Vagina (tissue), 2 donors: ENCODE data around the gene COA4. TPM values are rescaled to one million over a fixed set of nuclear protein-coding genes. Genes with fewer than 3 reads are reported as not detected.

ENCODE experiments used
- DNase-seq, 2 donors: peaks; one replicate each; pipeline ENCODE4 v3.0.0-alpha.2; 2017; ENCODE audit errors: extremely low spot score in 2 of 2
- H3K27ac ChIP-seq: fragments of 200-600 bp; sonication (generic); one replicate; pipeline ENCODE4 v1.5.1; 2019
- H3K27me3 ChIP-seq: fragments of 200-600 bp; sonication (generic); one replicate; pipeline ENCODE4 v1.5.1; 2019
- H3K36me3 ChIP-seq, 2 donors: fragments of 200-600 bp; sonication (generic); one replicate each; pipeline ENCODE4 v1.5.1; 2017 to 2019
- H3K4me1 ChIP-seq: fragments of 200-600 bp; sonication (generic); one replicate; pipeline ENCODE4 v1.5.1; 2019
- H3K4me3 ChIP-seq, 2 donors: fragments of 200-600 bp; sonication (generic); 1 replicate in 1 of 2; 2 replicates in 1 of 2; pipeline ENCODE4 v1.5.1; 2016 to 2019
- H3K9me3 ChIP-seq: fragments of 200-600 bp; sonication (generic); one replicate; pipeline ENCODE4 v1.5.1; 2019
- CTCF ChIP-seq, 3 experiments: fragments of 450-650 bp in 2 of 3; fragments of 200-600 bp in 1 of 3; sonication (generic) in 1 of 3; IDR thresholded peaks; one replicate each; pipeline ENCODE4 v1.5.1; 2017 to 2019; ENCODE audit warnings: antibody characterized with exemption in 3 of 3, mild to moderate bottlenecking in 2 of 3, moderate library complexity in 2 of 3
- POLR2A ChIP-seq, 2 donors: fragments of 450-650 bp; IDR thresholded peaks; one replicate each; pipeline ENCODE4 v1.6.1; 2017; ENCODE audit warnings: antibody characterized with exemption in 2 of 2, mild to moderate bottlenecking in 2 of 2, moderate library complexity in 2 of 2
- POLR2AphosphoS5 ChIP-seq, 2 donors: sonication (generic); formaldehyde crosslinking; IDR thresholded peaks; one replicate each; pipeline ENCODE4 v1.9.0; 2017; ENCODE audit warnings: antibody characterized with exemption in 2 of 2, mild to moderate bottlenecking in 2 of 2, low read depth in 1 of 2; ENCODE audit not compliant: insufficient read depth in 1 of 2
- intact Hi-C: fragments of 100-400 bp; cut with DNase I; formaldehyde crosslinking; loops from one replicate; pipeline ENCODE4 v1.15.1; 2023
- total RNA-seq: library from RNA; depleted of rRNA; stranded (reverse); fragments of >200 nt; gene quantifications from one replicate; pipeline ENCODE4 v1.2.3, GENCODE V29; 2016

The COA4 gene
- total RNA-seq, 1 donor from 2014 or later: 53.3 TPM

- intact Hi-C loops: no loop called here
These were observed 35.4 kb upstream of the COA4 start for GRCh38 chr11:73912026-73912425.

GRCh38 chr11:73907191-73907590 lies 30.5 kb upstream of the COA4 start:
- peaks cover 0 to 21% of the 10 kb centered on the region in 2 donors for H3K36me3 ChIP-seq
- DNase-seq: no peak
- no peaks in the 10 kb centered on the region for H3K9me3 ChIP-seq

More at GRCh38 chr11:73912026-73912425, 35.4 kb upstream of the COA4 start:
- peaks cover 0 to 49% of the 10 kb centered on the region in 2 donors for H3K36me3 ChIP-seq
- TF ChIP-seq CTCF (IDR thresholded peaks at IDR 0.05) (no peak), POLR2A (IDR thresholded peaks at IDR 0.05) (no peak), POLR2AphosphoS5 (IDR thresholded peaks at IDR 0.05; ENCODE audit: insufficient read depth in 1 of 2, low read depth in 1 of 2) (no peak)
- H3K9me3 ChIP-seq: no peaks in the 10 kb centered on the region
- no peak for DNase-seq
- no peaks in the 10 kb centered on the region for H3K4me1 ChIP-seq
- no peaks in the 10 kb centered on the region for H3K27me3 ChIP-seq
- H3K27ac ChIP-seq: no peak overlapping the region
- H3K4me3 ChIP-seq: no peak overlapping the region

GRCh38 chr11:73902303-73902702 lies 25.7 kb upstream of the COA4 start:
- Histone ChIP-seq H3K9me3 (no peaks in the 10 kb centered on the region), H3K27me3 (no peaks in the 10 kb centered on the region), H3K36me3 (peaks cover 0 to 16% of the 10 kb centered on the region in 2 donors), H3K4me1 (no peaks in the 10 kb centered on the region), H3K4me3 (no peak overlapping the region), H3K27ac (no peak overlapping the region)
- no peak for DNase-seq
- intact Hi-C loops: no loop called here
- TF ChIP-seq POLR2AphosphoS5 (IDR thresholded peaks at IDR 0.05; ENCODE audit: insufficient read depth in 1 of 2, low read depth in 1 of 2) (no peak), POLR2A (IDR thresholded peaks at IDR 0.05) (no peak), CTCF (IDR thresholded peaks at IDR 0.05) (no peak)

More at GRCh38 chr11:73907191-73907590, 30.5 kb upstream of the COA4 start:
- intact Hi-C loops: no loop called here
- no peak for TF ChIP-seq POLR2A (IDR thresholded peaks at IDR 0.05)
- TF ChIP-seq POLR2AphosphoS5 (IDR thresholded peaks at IDR 0.05; ENCODE audit: insufficient read depth in 1 of 2, low read depth in 1 of 2): no peak
- TF ChIP-seq CTCF (IDR thresholded peaks at IDR 0.05): no peak
- H3K27ac ChIP-seq: no peak overlapping the region
- no peaks in the 10 kb centered on the region for H3K4me1 ChIP-seq
- H3K4me3 ChIP-seq: no peak overlapping the region
- H3K27me3 ChIP-seq: no peaks in the 10 kb centered on the region

GRCh38 chr11:73894725-73895335 lies 18.2 kb upstream of the COA4 start:
- intact Hi-C loops: no loop called here
- H3K9me3 ChIP-seq: no peaks in the 10 kb centered on the region
- H3K27ac ChIP-seq: no peak overlapping the region
- TF ChIP-seq POLR2AphosphoS5 (IDR thresholded peaks at IDR 0.05; ENCODE audit: insufficient read depth in 1 of 2, low read depth in 1 of 2) (no peak), POLR2A (IDR thresholded peaks at IDR 0.05) (no peak), CTCF (IDR thresholded peaks at IDR 0.05) (no peak)
- no peak overlapping the region for H3K4me3 ChIP-seq
- H3K36me3 ChIP-seq: peaks cover 0 to 17% of the 10 kb centered on the region in 2 donors
- no peaks in the 10 kb centered on the region for H3K27me3 ChIP-seq
- no peak for DNase-seq
- no peaks in the 10 kb centered on the region for H3K4me1 ChIP-seq

- H3K4me3 ChIP-seq: no peak overlapping the region
- TF ChIP-seq POLR2A (IDR thresholded peaks at IDR 0.05): no peak
- no peak for TF ChIP-seq CTCF (IDR thresholded peaks at IDR 0.05)
- no peak for TF ChIP-seq POLR2AphosphoS5 (IDR thresholded peaks at IDR 0.05; ENCODE audit: insufficient read depth in 1 of 2, low read depth in 1 of 2)
- no peak overlapping the region for H3K27ac ChIP-seq
- H3K9me3 ChIP-seq: no peaks in the 10 kb centered on the region
- H3K27me3 ChIP-seq: no peaks in the 10 kb centered on the region
- H3K36me3 ChIP-seq: peaks cover 0 to 18% of the 10 kb centered on the region in 2 donors
- no peak for DNase-seq
- intact Hi-C loops: no loop called here
- H3K4me1 ChIP-seq: no peaks in the 10 kb centered on the region
These were observed 16.4 kb upstream of the COA4 start for GRCh38 chr11:73893041-73893440.
